SK-N-SH (cell line): ENCODE data around the gene SLC27A3. TPM values are rescaled to one million over a fixed set of nuclear protein-coding genes. Genes with fewer than 3 reads are reported as not detected.

Experiments used
- CTCF ChIA-PET: fragments of 300-600, 350-600 bp; formaldehyde crosslinking; extraction: SDS; loops from one replicate; lab custom pipeline; 2021; lab: Yijun Ruan, JAX
- POLR2A ChIA-PET: fragments of 350-600 bp; sonication (Branson Sonifier 250); formaldehyde crosslinking; extraction: SDS; loops from one replicate; lab custom pipeline; 2020; ENCODE audit warnings: antibody characterized with exemption, inconsistent platforms; lab: Yijun Ruan, JAX
- DNase-seq: peaks from one replicate; pipeline ENCODE4 v3.0.0; 2012
- H2AFZ ChIP-seq: fragments of 200-600 bp; sonication (generic); 2 replicates; pipeline ENCODE4 v1.8.1; 2016; ENCODE audit warnings: antibody characterized with exemption, mild to moderate bottlenecking, low read depth
- H3F3A ChIP-seq: fragments of 200-600 bp; sonication (generic); replicated peaks from 2 replicates; pipeline ENCODE3; 2016; ENCODE audit warnings: antibody characterized with exemption, mild to moderate bottlenecking; ENCODE audit not compliant: insufficient read depth
- H3K27ac ChIP-seq, 2 experiments: fragments of 200-500 bp in 1 of 2; fragments of 200-600 bp in 1 of 2; sonication (Bioruptor generic) in 1 of 2; sonication (generic), shearing (Covaris generic) in 1 of 2; 2 replicates each; pipeline versions ENCODE4 v1.5.1 to v1.6.1; 2014 to 2016; ENCODE audit warnings: low read depth in 2 of 2, inconsistent platforms in 1 of 2, low read length in 1 of 2, mild to moderate bottlenecking in 1 of 2, mixed read lengths in 1 of 2
- H3K27me3 ChIP-seq: fragments of 200-600 bp; sonication (generic), shearing (Covaris generic); 2 replicates; pipeline ENCODE4 v1.6.1; 2016; ENCODE audit warnings: mixed run types; ENCODE audit not compliant: insufficient read depth
- H3K36me3 ChIP-seq, 2 experiments: fragments of 200-500 bp in 1 of 2; fragments of 200-600 bp in 1 of 2; sonication (Bioruptor generic) in 1 of 2; sonication (generic) in 1 of 2; replicated peaks in 1 of 2; 2 replicates each; pipeline versions ENCODE3 to v1.5.1; 2014 to 2016; ENCODE audit warnings: low read length in 1 of 2, mild to moderate bottlenecking in 1 of 2; ENCODE audit not compliant: insufficient read depth in 2 of 2, control insufficient read depth in 1 of 2
- H3K4me1 ChIP-seq, 2 experiments: fragments of 200-500 bp in 1 of 2; fragments of 200-600 bp in 1 of 2; sonication (Bioruptor generic) in 1 of 2; sonication (generic), shearing (Covaris generic) in 1 of 2; 2 replicates each; pipeline versions ENCODE4 v1.5.1 to v1.6.1; 2014 to 2016; ENCODE audit warnings: low read depth in 1 of 2, low read length in 1 of 2, mixed run types in 1 of 2; ENCODE audit not compliant: insufficient read depth in 2 of 2, control insufficient read depth in 1 of 2
- H3K4me2 ChIP-seq: fragments of 200-600 bp; sonication (generic), shearing (Covaris generic); 2 replicates; pipeline ENCODE4 v1.6.1; 2017; ENCODE audit warnings: mixed run types
- H3K4me3 ChIP-seq, 2 experiments: fragments of 200-500 bp in 1 of 2; fragments of 200-600 bp in 1 of 2; sonication (Bioruptor generic) in 1 of 2; sonication (generic), shearing (Covaris generic) in 1 of 2; 2 replicates each; pipeline versions ENCODE4 v1.5.1 to v1.8.1; 2014 to 2016; ENCODE audit warnings: low read depth in 2 of 2, inconsistent platforms in 1 of 2, low read length in 1 of 2, mild to moderate bottlenecking in 1 of 2, mixed read lengths in 1 of 2, moderate library complexity in 1 of 2
- H3K79me2 ChIP-seq: fragments of 200-600 bp; sonication (generic); 2 replicates; pipeline ENCODE4 v1.8.1; 2017; ENCODE audit warnings: mild to moderate bottlenecking; ENCODE audit not compliant: insufficient read depth
- H3K9ac ChIP-seq: fragments of 200-600 bp; sonication (generic); 2 replicates; pipeline ENCODE4 v1.6.1; 2017; ENCODE audit warnings: mixed run types
- H3K9me2 ChIP-seq: fragments of 200-600 bp; sonication (generic); 2 replicates; pipeline ENCODE4 v1.6.1; 2017; ENCODE audit warnings: mixed run types
- H3K9me3 ChIP-seq: fragments of 200-600 bp; sonication (generic); 2 replicates; pipeline ENCODE4 v1.6.1; 2017; ENCODE audit warnings: mixed run types, mild to moderate bottlenecking, moderate library complexity
- H4K20me1 ChIP-seq: fragments of 200-600 bp; sonication (generic); 2 replicates; pipeline ENCODE4 v1.6.1; 2017; ENCODE audit warnings: mild to moderate bottlenecking, mixed run types; ENCODE audit not compliant: insufficient read depth
- EZH2phosphoT487 ChIP-seq: fragments of 200-600 bp; sonication (generic); IDR thresholded peaks from 2 replicates; pipeline ENCODE4 v1.6.1; 2017; ENCODE audit warnings: low read depth, mixed run types, mild to moderate bottlenecking, antibody characterized with exemption, moderate library complexity, borderline replicate concordance
- FOSL2 ChIP-seq: IDR thresholded peaks from 2 replicates; pipeline ENCODE4 v1.4.0; 2012; ENCODE audit warnings: low read depth, mild to moderate bottlenecking, moderate library complexity, borderline replicate concordance
- FOXM1 ChIP-seq: IDR thresholded peaks from 2 replicates; pipeline ENCODE4 v1.4.0; 2012; ENCODE audit warnings: low read depth, mild to moderate bottlenecking
- GABPA ChIP-seq: IDR thresholded peaks from 2 replicates; pipeline ENCODE4 v1.4.0; 2012; ENCODE audit warnings: low read depth, mild to moderate bottlenecking
- GATA2 ChIP-seq: sonication (generic); formaldehyde crosslinking; IDR thresholded peaks from 2 replicates; pipeline ENCODE4 v1.5.0; 2020; ENCODE audit warnings: mild to moderate bottlenecking, missing genetic modification reagents
- MEF2A ChIP-seq: IDR thresholded peaks from 2 replicates; pipeline ENCODE4 v1.4.0; 2012; ENCODE audit warnings: low read depth, borderline replicate concordance
- NRF1 ChIP-seq: IDR thresholded peaks from 2 replicates; pipeline ENCODE4 v1.6.1; 2012; ENCODE audit warnings: low read depth, mild to moderate bottlenecking, low read length
- RCOR1 ChIP-seq: fragments of 150-350 bp; IDR thresholded peaks from 2 replicates; pipeline ENCODE4 v1.6.1; 2017; ENCODE audit warnings: antibody characterized with exemption, low read length
- RFX5 ChIP-seq: IDR thresholded peaks from 2 replicates; pipeline ENCODE4 v1.6.1; 2012; ENCODE audit warnings: mild to moderate bottlenecking, improper control_type of control experiment, low read length
- TCF12 ChIP-seq: IDR thresholded peaks from 2 replicates; pipeline ENCODE4 v1.4.0; 2012
- YY1 ChIP-seq: IDR thresholded peaks from 2 replicates; pipeline ENCODE4 v1.4.0; 2012; ENCODE audit warnings: low read depth, mild to moderate bottlenecking
- WGBS: methylation state at CpG from one replicate; pipeline ENCODE4 v1.1.6; 2017; ENCODE audit warnings: low lambda C conversion rate; 5-methylcytosine and 5-hydroxymethylcytosine counted together
- polyA plus RNA-seq, 3 experiments: library from polyadenylated mRNA; depleted of rRNA; stranded (reverse); fragments of >200 nt; gene quantifications; 2 replicates each; pipeline ENCODE4 v1.2.3, GENCODE V29; 2012
- TF ChIP-seq, protein P1 (sequence below): IDR thresholded peaks from 2 replicates; pipeline ENCODE4; 2012
- TF ChIP-seq, protein P2 (sequence below): fragments of 200-600 bp; sonication (generic); IDR thresholded peaks from 2 replicates; pipeline ENCODE4 v1.6.1; 2017; ENCODE audit warnings: antibody characterized with exemption, mild to moderate bottlenecking, moderate library complexity
- TF ChIP-seq, protein P3 (sequence below): IDR thresholded peaks from 2 replicates; pipeline ENCODE4 v1.6.1; 2012; ENCODE audit warnings: mild to moderate bottlenecking, low read depth, low read length, moderate library complexity

Gene SLC27A3
- polyA plus RNA-seq, 1 of the 3 experiments (the other 2 are of a cell fraction): 9.0 TPM

DNA sequence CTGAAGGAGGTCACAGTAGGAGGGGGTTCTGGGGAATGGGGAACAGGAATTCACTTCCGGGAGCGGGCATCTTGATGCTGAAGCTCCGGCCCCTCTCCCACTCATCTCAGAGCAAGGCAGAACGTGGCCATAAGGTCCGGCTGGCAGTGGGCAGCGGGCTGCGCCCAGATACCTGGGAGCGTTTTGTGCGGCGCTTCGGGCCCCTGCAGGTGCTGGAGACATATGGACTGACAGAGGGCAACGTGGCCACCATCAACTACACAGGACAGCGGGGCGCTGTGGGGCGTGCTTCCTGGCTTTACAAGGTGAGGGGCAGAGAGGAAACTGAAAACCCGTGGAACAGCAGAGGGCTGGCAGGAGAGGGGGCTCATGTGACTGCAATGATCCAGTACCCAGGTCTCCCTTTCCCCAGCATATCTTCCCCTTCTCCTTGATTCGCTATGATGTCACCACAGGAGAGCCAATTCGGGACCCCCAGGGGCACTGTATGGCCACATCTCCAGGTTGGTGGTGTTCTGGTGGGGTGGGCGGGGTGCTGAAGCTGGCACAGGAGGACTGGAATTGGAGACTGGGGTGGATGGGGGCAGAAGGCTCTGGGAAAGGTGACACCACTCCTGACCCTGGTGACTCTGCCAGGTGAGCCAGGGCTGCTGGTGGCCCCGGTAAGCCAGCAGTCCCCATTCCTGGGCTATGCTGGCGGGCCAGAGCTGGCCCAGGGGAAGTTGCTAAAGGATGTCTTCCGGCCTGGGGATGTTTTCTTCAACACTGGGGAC, 3.0 kb downstream of the SLC27A3 start:
- Histone ChIP-seq H3F3A (peaks cover 5% of the 10 kb centered on the region), H3K4me2 (no peak overlapping the region), H3K36me3 (peaks cover 0 to 9% of the 10 kb centered on the region in 2 experiments), H3K27me3 (no peaks in the 10 kb centered on the region), H3K27ac (no peak overlapping the region), H3K9me3 (no peaks in the 10 kb centered on the region), H3K79me2 (no peaks in the 10 kb centered on the region), H3K4me3 (no peak overlapping the region), H3K9ac (no peak overlapping the region), H2AFZ (no peak overlapping the region), H4K20me1 (no peaks in the 10 kb centered on the region), H3K4me1 (peaks cover 4 to 17% of the 10 kb centered on the region in 2 experiments; a peak in 2 of 4 replicates), H3K9me2 (no peaks in the 10 kb centered on the region)
- TF ChIP-seq MEF2A (no peak), GATA2 (CRISPR knock-in tag) (no peak), NRF1 (no peak), RCOR1 (no peak), TCF12 (no peak), GABPA (no peak), FOSL2 (no peak), EZH2phosphoT487 (no peak), YY1 (no peak), FOXM1 (no peak), RFX5 (no peak)
- TF ChIP-seq, protein P1, sequence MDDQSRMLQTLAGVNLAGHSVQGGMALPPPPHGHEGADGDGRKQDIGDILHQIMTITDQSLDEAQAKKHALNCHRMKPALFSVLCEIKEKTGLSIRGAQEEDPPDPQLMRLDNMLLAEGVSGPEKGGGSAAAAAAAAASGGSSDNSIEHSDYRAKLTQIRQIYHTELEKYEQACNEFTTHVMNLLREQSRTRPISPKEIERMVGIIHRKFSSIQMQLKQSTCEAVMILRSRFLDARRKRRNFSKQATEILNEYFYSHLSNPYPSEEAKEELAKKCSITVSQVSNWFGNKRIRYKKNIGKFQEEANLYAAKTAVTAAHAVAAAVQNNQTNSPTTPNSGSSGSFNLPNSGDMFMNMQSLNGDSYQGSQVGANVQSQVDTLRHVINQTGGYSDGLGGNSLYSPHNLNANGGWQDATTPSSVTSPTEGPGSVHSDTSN: no peak
- TF ChIP-seq, protein P2, sequence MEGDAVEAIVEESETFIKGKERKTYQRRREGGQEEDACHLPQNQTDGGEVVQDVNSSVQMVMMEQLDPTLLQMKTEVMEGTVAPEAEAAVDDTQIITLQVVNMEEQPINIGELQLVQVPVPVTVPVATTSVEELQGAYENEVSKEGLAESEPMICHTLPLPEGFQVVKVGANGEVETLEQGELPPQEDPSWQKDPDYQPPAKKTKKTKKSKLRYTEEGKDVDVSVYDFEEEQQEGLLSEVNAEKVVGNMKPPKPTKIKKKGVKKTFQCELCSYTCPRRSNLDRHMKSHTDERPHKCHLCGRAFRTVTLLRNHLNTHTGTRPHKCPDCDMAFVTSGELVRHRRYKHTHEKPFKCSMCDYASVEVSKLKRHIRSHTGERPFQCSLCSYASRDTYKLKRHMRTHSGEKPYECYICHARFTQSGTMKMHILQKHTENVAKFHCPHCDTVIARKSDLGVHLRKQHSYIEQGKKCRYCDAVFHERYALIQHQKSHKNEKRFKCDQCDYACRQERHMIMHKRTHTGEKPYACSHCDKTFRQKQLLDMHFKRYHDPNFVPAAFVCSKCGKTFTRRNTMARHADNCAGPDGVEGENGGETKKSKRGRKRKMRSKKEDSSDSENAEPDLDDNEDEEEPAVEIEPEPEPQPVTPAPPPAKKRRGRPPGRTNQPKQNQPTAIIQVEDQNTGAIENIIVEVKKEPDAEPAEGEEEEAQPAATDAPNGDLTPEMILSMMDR: no peak
- TF ChIP-seq, protein P3, sequence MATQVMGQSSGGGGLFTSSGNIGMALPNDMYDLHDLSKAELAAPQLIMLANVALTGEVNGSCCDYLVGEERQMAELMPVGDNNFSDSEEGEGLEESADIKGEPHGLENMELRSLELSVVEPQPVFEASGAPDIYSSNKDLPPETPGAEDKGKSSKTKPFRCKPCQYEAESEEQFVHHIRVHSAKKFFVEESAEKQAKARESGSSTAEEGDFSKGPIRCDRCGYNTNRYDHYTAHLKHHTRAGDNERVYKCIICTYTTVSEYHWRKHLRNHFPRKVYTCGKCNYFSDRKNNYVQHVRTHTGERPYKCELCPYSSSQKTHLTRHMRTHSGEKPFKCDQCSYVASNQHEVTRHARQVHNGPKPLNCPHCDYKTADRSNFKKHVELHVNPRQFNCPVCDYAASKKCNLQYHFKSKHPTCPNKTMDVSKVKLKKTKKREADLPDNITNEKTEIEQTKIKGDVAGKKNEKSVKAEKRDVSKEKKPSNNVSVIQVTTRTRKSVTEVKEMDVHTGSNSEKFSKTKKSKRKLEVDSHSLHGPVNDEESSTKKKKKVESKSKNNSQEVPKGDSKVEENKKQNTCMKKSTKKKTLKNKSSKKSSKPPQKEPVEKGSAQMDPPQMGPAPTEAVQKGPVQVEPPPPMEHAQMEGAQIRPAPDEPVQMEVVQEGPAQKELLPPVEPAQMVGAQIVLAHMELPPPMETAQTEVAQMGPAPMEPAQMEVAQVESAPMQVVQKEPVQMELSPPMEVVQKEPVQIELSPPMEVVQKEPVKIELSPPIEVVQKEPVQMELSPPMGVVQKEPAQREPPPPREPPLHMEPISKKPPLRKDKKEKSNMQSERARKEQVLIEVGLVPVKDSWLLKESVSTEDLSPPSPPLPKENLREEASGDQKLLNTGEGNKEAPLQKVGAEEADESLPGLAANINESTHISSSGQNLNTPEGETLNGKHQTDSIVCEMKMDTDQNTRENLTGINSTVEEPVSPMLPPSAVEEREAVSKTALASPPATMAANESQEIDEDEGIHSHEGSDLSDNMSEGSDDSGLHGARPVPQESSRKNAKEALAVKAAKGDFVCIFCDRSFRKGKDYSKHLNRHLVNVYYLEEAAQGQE: no peak
- ChIA-PET POLR2A (no interaction called here), CTCF (interaction anchor here (1.1 to 1.3 kb wide), 4 partner anchors 19 to 208 kb away, joined by 3 to 4 read pairs (median 3); partner anchors contain the start of gene RAB13)
- 94% methylated on average over 21 of the region's 22 CpGs for WGBS
- no peak for DNase-seq
